GM10266 (cell line): ENCODE data around the gene PRR14.
A peak's percentile ranks its signal among the peaks of the same experiment; 100 is the strongest.
"Not testable (repeated sequence)": the region's sequence is repeated elsewhere in the genome, so short reads cannot be mapped to it uniquely, and the experiment has no call there.

ENCODE experiments used
- DNase-seq: peaks from one replicate; pipeline ENCODE4 v3.0.0; 2012; ENCODE audit errors: extremely low spot score
- CTCF ChIP-seq: IDR thresholded peaks from 2 replicates; pipeline ENCODE4 v1.5.1; 2012; ENCODE audit warnings: mild to moderate bottlenecking, low read depth; ENCODE audit not compliant: control insufficient read depth, insufficient read depth; ENCODE audit errors: missing control alignments

PRR14 gene

GRCh38 chr16:30697264-30698138, 46.7 kb downstream of the PRR14 start:
- peak; percentile 95 for DNase-seq
- TF ChIP-seq CTCF: no peak

- no peak for TF ChIP-seq CTCF
- DNase-seq: peak; percentile 99
Observed at GRCh38 chr16:30698139-30698815, 47.5 kb downstream of the PRR14 start.

GRCh38 chr16:30698816-30699614, 48.3 kb downstream of the PRR14 start, which contains the start of gene SRCAP:
SRCAP (plus strand) TSS chr16:30699171; CDS start chr16:30700825, 1,654 bp downstream.
- peak; percentile 96 for DNase-seq
- no peak for TF ChIP-seq CTCF

- no peak for TF ChIP-seq CTCF
- DNase-seq: no peak
Observed at GRCh38 chr16:30699615-30700099, 48.9 kb downstream of the PRR14 start.

- TF ChIP-seq CTCF: no peak
- DNase-seq: no peak
Observed at GRCh38 chr16:30700491-30700890, 49.7 kb downstream of the PRR14 start.

- TF ChIP-seq CTCF: no peak
- DNase-seq: no peak
Observed at GRCh38 chr16:30700971-30701370, 50.2 kb downstream of the PRR14 start.

DNA sequence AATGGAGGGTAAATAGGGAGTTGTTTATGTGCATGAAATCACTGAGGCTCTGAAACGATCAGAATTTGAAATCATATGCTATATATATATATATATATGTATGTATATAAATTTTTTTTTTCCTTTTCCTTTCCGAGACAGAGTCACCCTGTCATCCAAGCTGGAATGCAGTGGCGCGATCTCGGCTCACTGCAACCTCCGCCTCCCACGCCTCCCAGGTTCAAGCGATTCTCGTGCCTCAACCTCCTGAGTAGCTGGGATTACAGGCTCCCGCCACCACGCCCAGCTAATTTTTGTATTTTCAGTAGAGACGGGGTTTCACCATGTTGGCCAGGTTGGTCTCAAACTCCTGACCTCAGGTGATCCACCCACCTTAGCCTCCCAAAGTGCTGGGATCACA, 52.3 kb downstream of the PRR14 start:
- not testable (repeated sequence) for DNase-seq
